Neural cell (in vitro differentiated cells): ENCODE measurements around the gene RYR3.

Experiments used
- EP300 ChIP-seq: fragments of 450-650 bp; conservative IDR thresholded peaks from 2 replicates; pipeline ENCODE4 v1.6.1; 2014; ENCODE audit warnings: antibody characterized with exemption, mild to moderate bottlenecking, moderate library complexity; ENCODE audit not compliant: poor library complexity, severe bottlenecking
- EZH2 ChIP-seq: fragments of 200-600, 300-800 bp; shearing (Covaris generic), sonication (generic); IDR thresholded peaks from 2 replicates; pipeline ENCODE4 v1.6.1; 2014; ENCODE audit warnings: antibody characterized with exemption, low read length, borderline replicate concordance, mild to moderate bottlenecking; ENCODE audit not compliant: insufficient read depth, poor library complexity, severe bottlenecking
- REST ChIP-seq: IDR thresholded peaks from 2 replicates; pipeline ENCODE4 v1.6.1; 2012; ENCODE audit warnings: borderline replicate concordance
- SMC3 ChIP-seq: fragments of 450-650 bp; conservative IDR thresholded peaks from 2 replicates; pipeline ENCODE4 v1.6.1; 2014; ENCODE audit warnings: antibody characterized with exemption, mild to moderate bottlenecking, moderate library complexity; ENCODE audit not compliant: poor library complexity
- TAF1 ChIP-seq: IDR thresholded peaks from 2 replicates; pipeline ENCODE4 v1.6.1; 2012; ENCODE audit warnings: low read depth
- TF ChIP-seq, protein P1 (sequence below): fragments of 450-650 bp; IDR thresholded peaks from 2 replicates; pipeline ENCODE4 v1.5.1; 2014; ENCODE audit warnings: antibody characterized with exemption, mild to moderate bottlenecking, moderate library complexity; ENCODE audit not compliant: poor library complexity, severe bottlenecking

- no peak for TF ChIP-seq REST
- no peak for TF ChIP-seq EZH2
- TF ChIP-seq, protein P1, sequence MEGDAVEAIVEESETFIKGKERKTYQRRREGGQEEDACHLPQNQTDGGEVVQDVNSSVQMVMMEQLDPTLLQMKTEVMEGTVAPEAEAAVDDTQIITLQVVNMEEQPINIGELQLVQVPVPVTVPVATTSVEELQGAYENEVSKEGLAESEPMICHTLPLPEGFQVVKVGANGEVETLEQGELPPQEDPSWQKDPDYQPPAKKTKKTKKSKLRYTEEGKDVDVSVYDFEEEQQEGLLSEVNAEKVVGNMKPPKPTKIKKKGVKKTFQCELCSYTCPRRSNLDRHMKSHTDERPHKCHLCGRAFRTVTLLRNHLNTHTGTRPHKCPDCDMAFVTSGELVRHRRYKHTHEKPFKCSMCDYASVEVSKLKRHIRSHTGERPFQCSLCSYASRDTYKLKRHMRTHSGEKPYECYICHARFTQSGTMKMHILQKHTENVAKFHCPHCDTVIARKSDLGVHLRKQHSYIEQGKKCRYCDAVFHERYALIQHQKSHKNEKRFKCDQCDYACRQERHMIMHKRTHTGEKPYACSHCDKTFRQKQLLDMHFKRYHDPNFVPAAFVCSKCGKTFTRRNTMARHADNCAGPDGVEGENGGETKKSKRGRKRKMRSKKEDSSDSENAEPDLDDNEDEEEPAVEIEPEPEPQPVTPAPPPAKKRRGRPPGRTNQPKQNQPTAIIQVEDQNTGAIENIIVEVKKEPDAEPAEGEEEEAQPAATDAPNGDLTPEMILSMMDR, result no peak
- TF ChIP-seq SMC3, result no peak
- TF ChIP-seq EP300, result no peak
- TF ChIP-seq TAF1, result no peak
Measured at GRCh38 chr15:33314069-33314468, 3.3 kb downstream of the RYR3 start.
